Stimulated activated CD4-positive, alpha-beta T cell treated with anti-CD3 and anti-CD28 coated beads, Interleukin-2, amount 100 ng/mL, for 24 hours (primary cell): ENCODE results near the gene SFXN5.
"Not testable (repeated sequence)": the region's sequence is repeated elsewhere in the genome, so short reads cannot be mapped to it uniquely, and the experiment has no call there.

Experiments used
- DNase-seq, 2 donors: peaks; one replicate each; pipeline ENCODE4 v3.0.0-alpha.2; 2020

SFXN5 gene

DNA sequence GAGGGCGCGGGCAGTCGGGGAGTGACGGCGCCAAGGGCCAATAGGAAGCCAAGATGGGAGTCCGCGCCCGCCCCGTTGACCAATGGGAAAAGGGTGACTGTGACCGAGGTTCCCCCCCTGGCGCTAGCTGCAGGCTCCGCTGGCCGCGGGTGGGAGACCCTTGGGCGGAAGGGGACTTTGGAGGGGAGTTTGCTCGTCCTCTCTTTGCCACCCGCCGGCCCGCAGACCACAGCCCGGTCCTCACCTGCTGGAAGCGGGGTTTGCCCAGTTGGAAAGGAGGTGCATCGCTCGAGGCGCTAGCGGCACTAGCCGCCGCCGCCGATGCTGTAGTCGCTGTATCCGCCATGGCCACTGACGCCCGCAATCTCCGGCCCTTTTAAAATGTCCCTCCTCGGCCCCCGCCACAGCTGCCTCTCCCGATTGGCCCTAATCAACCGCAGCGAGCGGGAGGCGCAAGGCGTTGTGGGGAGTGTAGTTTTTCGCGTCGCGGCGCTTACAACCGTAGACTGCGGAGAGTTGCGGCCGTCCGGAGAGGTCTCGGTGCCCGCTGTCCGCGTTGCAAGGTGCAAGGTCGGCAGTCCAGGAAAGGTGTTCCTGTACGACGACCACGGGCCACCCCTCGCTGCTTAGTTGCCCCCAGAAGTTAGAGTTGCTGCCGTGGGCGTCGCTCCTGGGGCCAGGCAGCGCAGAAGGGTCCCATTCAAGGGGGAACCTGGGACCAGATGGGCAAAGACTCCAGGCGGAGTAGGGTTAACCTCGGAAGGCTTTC lies at the start of gene SFXN5:
TSS of gene SFXN5 (minus strand) at position 353 of the 769 bp plus-strand sequence. CDS start at position 346, 7 bp downstream.
- DNase-seq: peak; percentile 97 to 98

GRCh38 chr2:73119611-73120239 lies 48.2 kb upstream of the SFXN5 start:
- not testable (repeated sequence) for DNase-seq

- no peak for DNase-seq
Observed at GRCh38 chr2:73117441-73117840, 45.9 kb upstream of the SFXN5 start.

GRCh38 chr2:73116182-73116960 lies 44.9 kb upstream of the SFXN5 start:
- no peak for DNase-seq

DNA sequence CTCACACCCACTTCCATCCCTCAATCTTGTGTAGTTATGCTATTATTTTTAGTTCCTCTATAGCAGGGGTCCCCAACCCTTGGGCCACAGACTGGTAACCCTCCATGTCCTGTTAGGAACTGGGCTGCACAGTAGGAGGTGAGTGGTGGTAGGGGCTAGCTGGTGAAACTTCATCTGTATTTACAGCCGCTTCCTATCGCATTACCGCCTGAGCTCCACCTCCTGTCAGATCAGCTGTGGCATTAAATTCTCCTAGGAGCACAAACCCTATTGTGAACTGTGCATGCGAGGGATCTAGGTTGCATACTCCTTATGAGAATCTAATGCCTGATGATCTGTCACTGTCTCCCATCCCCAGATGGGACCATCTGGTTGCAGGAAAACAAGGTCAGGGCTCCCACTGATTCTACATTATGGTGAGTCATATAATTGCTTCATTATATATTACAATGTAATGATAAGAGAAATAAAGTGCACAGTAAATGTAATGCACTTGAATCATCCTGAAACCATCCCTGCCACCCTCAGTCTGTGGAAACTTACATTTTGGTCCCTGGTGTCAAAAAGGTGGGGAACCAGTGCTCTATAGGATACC lies 42.9 kb upstream of the SFXN5 start:
- DNase-seq: no peak

- peak; percentile 75 to 83 for DNase-seq
Observed at GRCh38 chr2:73112913-73113854, 41.7 kb upstream of the SFXN5 start, which contains the start of gene RAB11FIP5. TSS of gene RAB11FIP5 (minus strand) at chr2:73112948. CDS start at chr2:73112777, 171 bp downstream.

- peak; percentile 22 to 32 for DNase-seq
Observed at GRCh38 chr2:73112026-73112912, 40.8 kb upstream of the SFXN5 start.

- DNase-seq: peak; percentile 21 to 22
Observed at GRCh38 chr2:73111073-73112025, 39.8 kb upstream of the SFXN5 start.

DNA sequence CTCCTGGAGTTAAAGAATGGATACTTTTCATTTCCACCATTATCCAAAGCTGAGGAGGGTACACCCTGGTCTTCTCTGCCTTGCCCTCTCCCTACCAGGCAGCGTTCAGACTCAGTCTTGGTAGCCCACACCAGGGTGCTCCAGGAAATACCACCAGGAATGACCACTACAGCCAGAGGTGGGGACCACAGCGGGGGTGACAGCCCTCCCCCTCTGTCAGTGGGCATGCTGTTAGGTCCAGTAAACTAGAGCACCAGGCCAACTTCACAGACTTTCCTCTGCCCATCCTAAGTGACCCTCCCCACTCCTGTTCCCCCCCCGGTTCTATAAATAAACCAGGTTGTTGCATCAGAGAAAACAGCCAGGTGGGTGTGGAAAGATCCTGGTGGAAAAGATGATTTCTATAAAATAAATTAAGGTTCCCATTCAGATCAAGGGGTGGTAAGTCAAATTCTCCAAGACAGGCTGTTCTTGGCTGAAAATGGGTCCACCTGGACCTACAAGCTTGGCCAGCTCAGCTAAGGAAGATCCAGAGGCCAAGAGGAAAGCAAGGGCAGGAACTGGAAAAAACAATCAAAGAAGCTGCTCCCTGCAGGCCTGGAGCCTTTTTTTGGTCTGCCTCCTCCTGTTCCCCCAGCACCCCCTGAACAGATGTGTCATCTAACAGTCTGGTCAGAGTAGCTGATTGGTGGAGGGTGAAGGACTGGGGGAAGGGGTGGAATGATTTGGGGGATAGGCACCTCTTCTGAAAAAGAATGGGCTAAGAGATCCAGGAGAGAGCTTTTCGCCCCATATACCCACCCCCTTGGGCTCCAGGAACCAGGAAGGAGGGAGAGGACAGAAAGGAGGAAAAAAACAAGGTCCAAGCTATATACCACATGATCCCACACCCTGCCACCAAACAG lies 38.9 kb upstream of the SFXN5 start:
- no peak for DNase-seq

- DNase-seq: no peak
Observed at GRCh38 chr2:73109431-73110167, 38.1 kb upstream of the SFXN5 start.

DNA sequence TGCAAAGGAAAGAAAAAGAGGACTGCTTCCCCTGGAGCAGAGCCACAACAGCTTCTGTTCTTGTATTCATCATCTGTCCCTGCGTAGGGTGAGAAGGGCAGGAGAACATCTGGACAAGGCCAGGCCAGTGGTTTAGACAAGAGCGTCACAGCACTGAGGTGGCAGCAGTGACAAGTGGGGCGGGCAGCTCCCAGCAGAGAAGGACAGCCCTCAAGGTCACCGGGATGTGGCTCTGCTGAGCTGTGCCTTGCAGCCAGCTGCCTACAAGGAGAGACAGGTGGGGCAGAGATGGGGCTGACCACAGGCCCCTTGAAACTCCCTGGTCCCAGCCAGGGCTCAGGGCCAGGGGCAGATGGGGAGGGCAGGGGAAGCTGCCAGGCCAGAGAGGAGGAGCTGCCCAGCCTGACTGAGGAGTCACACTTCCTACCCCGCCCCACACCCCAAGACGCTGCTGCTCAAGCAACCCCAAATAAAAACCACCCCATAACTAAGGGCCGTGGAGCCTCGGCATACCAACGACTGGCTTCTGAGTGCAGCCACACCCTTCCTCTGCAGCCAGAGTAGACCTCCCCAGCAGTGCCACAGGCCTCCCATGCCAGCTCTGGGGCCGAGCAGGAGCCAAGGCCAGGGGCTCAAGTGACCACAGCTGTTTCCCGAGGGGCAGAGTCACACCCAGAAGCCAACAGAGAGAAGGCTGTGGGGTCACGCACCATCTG lies 35.9 kb upstream of the SFXN5 start:
- DNase-seq: no peak

DNA sequence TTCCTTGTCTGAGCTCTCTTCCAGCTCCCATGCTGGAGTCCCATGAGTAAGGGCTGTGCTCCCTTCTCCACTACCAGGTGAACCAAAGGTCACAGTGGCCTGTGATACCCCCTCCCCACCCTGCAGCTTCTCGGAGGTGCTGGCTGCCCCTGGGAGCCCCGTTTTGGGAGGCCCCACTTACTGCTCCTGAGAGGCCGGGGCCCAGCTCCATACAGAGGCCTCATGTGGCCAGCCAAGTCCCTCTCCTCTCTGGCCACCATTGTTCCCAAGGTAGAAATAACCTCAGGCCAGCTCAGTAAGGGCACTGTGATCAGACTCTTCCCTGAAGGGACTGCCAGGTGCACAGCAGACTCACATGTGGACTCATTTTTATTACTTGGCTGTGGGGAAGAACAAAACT lies 35.3 kb upstream of the SFXN5 start:
- no peak for DNase-seq

GRCh38 chr2:73105511-73105971 lies 34.0 kb upstream of the SFXN5 start:
- DNase-seq: no peak

- DNase-seq: no peak
Observed at GRCh38 chr2:73104933-73105332, 33.4 kb upstream of the SFXN5 start.

GRCh38 chr2:73103018-73103542 lies 31.6 kb upstream of the SFXN5 start:
- no peak for DNase-seq

DNA sequence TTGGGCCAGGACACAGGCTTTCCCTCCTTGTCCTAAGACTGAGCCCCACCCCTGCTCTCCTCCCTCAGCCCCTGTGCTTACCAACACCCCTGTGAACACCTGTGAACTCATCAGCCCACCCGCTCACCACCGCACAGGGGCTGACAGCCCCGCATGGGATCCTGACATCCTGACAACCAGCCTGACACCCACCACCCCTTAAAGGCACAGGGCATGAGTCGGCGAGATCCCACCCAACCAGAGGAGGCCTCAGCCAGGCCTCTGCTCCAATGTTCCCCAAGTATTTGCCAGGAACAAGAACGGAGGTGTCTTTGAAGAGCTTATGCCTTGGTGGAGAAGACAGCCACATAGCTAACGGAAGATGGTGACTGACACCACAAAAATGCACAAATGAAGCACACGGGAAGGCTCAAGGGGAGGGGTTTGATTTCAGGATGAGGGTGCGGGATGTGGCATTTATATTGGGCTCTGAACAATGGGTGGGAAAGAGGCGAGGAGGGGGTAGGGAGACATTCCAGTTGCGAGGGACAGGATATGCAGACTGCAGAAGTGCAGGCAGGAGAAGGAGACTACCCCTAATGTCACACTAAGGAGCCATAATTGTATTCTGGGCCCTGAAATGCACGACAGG lies 30.2 kb upstream of the SFXN5 start:
- DNase-seq: no peak
